HG03571 (cell line): Measurements from ENCODE around the gene ARHGEF16.

ENCODE experiments used
- ATAC-seq: cut with Tn5 transposase; IDR thresholded peaks from one replicate; pipeline ENCODE4 v1.9.1; 2021; ENCODE audit not compliant: unreplicated experiment

Gene ARHGEF16

GRCh38 chr1:3420218-3420951 is 34.1 kb upstream of the ARHGEF16 start:
- ATAC-seq = no peak

GRCh38 chr1:3422638-3423037 is 31.8 kb upstream of the ARHGEF16 start:
- ATAC-seq = no peak

GRCh38 chr1:3423245-3423829 is 31.1 kb upstream of the ARHGEF16 start:
- ATAC-seq = no peak

- no peak for ATAC-seq
Measured at GRCh38 chr1:3423896-3424611, 30.4 kb upstream of the ARHGEF16 start.

GRCh38 chr1:3425486-3426215 is 28.8 kb upstream of the ARHGEF16 start:
- no peak for ATAC-seq

GRCh38 chr1:3426956-3427535 is 27.4 kb upstream of the ARHGEF16 start:
- no peak for ATAC-seq

GRCh38 chr1:3427711-3428704 is 26.5 kb upstream of the ARHGEF16 start:
- ATAC-seq = no peak

- ATAC-seq = no peak
Measured at GRCh38 chr1:3428899-3429298, 25.6 kb upstream of the ARHGEF16 start.

GRCh38 chr1:3429320-3429719 is 25.1 kb upstream of the ARHGEF16 start:
- no peak for ATAC-seq

- ATAC-seq = no peak
Measured at GRCh38 chr1:3429766-3430165, 24.7 kb upstream of the ARHGEF16 start.

- no peak for ATAC-seq
Measured at GRCh38 chr1:3430406-3430805, 24.1 kb upstream of the ARHGEF16 start.

- ATAC-seq = no peak
Measured at GRCh38 chr1:3430820-3431219, 23.6 kb upstream of the ARHGEF16 start.

- ATAC-seq = no peak
Measured at GRCh38 chr1:3431266-3431665, 23.2 kb upstream of the ARHGEF16 start.

- no peak for ATAC-seq
Measured at GRCh38 chr1:3431686-3432085, 22.8 kb upstream of the ARHGEF16 start.

GRCh38 chr1:3432306-3432705 is 22.2 kb upstream of the ARHGEF16 start:
- no peak for ATAC-seq

GRCh38 chr1:3433076-3433475 is 21.4 kb upstream of the ARHGEF16 start:
- ATAC-seq = no peak

GRCh38 chr1:3433596-3434320 is 20.7 kb upstream of the ARHGEF16 start:
- ATAC-seq = no peak

GRCh38 chr1:3434406-3435110 is 19.9 kb upstream of the ARHGEF16 start:
- no peak for ATAC-seq

GRCh38 chr1:3435666-3436065 is 18.8 kb upstream of the ARHGEF16 start:
- no peak for ATAC-seq
